ENCODE measurements around the gene DUOX1. TPM values are rescaled to one million over a fixed set of nuclear protein-coding genes. Genes with fewer than 3 reads are reported as not detected.
"Not testable (repeated sequence)": the region's sequence is repeated elsewhere in the genome, so short reads cannot be mapped to it uniquely, and the experiment has no call there.

DUOX1 gene
- 1 to 10 TPM in 8 of 10 donors, under 1 TPM in 2; 0.65 to 5.9 (median 2.4) TPM for polyA plus RNA-seq (ENCODE audit: insufficient read length in 10 of 10)
- long read RNA-seq, donor 1 = 0 reads
- long read RNA-seq, donor 2 = 0 reads
- long read RNA-seq, donor 3 = 0 reads
- long read RNA-seq, donor 4 = 0 reads
- long read RNA-seq, donor 5 = 0 reads
- long read RNA-seq, donor 6 = 0 reads
- long read RNA-seq, donor 7 = 0 reads
- long read RNA-seq, donor 8 = 0 reads
- long read RNA-seq, donor 9 = 0 reads

DNA sequence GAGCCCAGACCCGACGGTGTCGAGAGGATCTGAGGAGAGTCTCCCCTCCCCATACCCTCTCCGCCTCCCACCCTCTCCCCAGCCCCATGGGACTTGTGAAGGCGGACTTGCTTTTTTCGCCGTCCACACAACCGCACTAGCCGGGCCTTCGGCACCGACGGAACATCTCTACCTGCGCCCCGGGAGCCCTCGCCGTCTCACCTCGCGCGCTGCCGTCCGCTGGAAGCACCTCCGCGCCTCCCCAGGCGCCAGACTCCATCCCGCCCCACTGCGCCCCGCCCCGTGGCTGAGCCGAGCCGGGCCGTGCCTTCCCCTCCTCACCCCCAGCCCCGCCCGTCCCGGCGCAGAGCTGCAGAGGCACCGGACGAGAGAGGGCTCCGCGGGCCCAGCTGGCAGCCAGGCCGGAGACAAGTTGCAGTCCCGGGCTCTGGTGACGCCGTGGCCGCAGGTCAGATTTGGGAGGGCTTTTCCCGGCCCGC, at the start of gene DUOX1, which contains the start of gene DUOXA1:
DUOX1 (plus strand) TSS at position 344 of the 479 bp plus-strand sequence. CDS start 1,973 bp downstream, outside the sequence.
DUOXA1 (minus strand) TSS at position 229 of the 479 bp plus-strand sequence. CDS start 6,865 bp downstream, outside the sequence.
- peak in 1 of 3 donors; percentile 25 for DNase-seq

DNA sequence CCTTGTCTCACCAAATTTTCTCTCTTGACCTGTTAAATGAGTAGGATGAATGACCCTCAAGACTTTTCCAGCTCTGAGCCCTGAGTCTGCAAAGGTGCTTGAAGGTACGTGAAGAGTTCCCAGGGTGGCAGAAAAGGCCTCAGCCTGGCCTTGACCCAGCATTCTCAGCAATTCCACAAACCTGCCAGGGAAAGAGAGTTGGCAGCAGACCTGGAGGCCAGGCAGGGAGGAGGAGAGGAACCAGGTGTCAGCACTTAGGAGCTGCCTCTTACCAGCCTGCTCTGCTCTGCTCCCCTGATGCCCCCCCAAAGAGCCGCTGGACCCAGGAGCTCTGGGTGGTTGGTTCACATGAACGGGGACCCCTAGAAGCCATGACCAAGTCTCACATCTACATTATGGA, 49.2 kb upstream of the DUOX1 start:
- not testable (repeated sequence) for DNase-seq

DNA sequence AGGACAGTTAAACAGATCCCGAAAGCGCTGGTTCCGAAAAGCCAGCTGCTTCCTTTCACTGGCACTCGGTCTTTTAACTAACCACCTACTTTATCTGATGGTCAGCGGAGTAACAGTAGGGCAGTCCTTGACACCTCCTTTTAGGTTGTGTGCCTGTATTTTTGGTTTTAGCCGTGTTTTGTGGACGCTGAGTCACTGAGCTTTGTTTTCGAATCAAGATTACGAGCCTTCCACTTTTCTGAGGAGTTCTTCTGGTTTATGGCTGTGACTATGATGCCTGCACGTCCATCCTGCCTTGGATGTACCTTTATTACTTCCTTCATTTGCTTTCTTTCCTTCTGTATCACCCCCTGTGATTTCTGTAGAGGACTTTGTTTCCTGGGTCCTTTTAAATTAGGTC, 47.4 kb upstream of the DUOX1 start:
- not testable (repeated sequence) for DNase-seq

DNA sequence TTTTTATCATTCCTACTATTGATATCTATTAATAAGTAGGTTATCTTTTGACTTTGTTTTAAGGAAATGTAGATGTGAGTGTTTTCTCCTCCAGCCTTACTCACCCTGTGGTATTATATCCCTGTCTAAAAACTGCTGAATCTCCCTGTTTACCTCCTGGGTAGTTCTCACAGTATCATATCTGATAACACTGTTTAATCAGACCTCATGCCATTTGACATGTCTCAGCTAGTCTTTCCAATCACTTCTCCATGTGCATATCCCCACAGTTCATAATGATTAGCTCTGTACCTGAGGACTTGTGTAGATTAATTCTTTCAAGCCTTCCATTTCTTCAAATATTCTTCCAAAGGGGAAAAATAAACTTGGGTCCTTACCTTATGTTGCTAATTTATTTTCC, 46.6 kb upstream of the DUOX1 start:
- DNase-seq = no peak

DNA sequence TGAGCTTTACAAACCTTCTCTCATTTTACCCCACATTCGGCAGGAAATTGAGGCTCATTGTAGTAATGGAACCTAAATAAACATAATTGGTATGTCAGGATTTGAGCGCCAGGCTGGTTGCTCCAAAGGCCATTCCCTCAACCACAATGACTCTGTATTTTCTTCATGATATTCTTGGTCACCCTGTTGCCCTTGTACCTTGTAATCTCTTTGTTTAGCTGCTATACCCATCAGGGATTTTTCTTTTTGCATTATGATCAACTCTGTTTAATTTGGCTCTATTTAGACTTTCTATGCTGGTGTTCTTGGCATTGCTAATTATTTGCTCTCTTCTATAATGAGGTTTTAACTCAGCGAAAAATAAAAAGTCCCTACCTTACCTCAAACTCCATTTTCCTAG, 45.6 kb upstream of the DUOX1 start:
- no peak for DNase-seq

DNA sequence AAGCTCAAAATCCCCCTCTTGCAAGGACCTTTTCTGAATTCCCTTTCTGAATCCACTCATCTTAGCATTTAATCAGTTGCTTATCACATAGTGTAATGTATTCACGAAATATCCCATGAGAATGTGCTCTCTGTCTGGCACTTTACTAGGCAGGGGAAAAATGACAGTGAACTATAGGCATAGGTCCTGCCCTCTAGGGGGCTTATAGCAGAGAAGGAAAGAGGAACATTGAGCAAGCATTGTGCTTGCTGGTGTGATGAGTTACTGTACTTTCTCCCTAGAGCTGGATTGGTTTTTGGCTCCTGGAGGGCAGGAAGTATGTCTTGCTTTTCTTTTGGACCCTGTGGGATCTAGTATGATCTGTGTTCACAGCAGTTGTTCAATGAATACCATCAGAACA, 42.3 kb upstream of the DUOX1 start:
- DNase-seq = no peak

DNA sequence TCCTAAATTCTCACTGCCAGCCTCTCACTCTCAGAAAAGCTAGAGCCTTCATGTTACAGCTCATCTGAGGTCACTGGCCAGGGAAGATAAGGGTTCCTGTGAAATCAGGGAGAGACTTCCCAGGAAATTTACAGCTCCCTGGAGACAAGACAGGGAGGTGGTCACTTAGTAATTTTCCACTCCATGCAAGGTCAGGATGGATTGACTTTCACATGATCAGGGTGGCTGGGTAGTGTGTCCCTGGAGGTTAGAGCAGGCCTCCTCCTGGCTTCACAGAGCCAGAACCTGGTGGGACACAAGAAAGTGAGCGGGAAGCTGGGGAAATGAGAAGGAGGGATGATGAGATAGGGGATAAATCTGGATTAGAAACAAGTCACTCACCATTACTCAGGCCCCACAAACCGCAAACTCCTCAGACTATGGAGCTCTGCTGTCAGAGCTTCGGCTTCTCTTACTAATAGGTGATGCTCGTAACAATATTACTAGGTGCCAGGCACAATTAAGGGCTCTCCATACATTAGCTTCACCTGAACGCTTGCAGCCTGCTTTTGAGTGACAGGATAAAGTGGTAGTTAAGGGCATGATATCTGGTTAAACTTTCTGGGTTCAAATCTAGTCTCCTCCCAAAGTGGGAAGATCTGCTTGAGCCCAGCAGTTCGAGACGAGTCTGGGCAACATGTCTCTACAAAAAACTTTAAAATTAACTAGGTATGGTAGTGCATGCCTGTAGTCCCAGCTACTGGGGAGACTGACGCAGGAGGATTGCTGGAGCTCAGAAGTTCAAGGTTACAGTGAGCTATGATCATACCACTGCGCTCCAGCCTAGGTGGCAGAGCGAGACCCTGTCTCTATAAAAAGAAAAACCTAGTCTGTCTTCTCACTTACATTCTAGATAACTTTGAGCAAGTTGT, 40.7 kb upstream of the DUOX1 start:
- no peak for DNase-seq

DNA sequence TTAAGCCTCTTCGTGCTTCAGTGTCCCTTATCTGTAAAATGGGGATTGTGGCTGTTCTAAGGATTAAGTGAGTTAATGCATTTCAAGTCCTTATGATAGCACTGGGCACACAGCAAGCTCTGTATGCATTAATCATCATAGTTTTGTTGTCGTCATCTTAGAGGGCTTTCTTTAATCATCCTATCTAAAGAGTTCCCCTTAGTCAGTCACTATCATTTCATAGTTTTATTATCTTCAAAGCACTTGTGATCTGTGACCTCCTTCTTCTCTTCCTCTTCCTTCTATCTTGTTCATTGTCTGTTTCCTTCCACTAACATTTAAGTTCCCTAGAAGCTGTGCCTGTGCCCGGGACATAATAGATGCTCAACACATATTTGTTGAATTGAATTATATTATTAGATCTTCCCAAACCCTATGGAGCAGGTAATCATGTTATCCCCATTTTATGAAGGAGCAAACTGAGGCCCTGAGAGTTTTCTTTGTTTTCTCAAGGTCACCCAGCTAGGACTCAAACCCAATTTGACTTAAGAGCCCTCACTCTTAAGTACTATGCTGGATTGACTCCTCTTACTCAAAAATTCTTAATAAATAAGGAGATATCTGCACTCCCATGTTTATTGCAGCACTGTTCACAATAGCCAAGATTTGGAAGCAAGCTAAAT, 40.0 kb upstream of the DUOX1 start:
- DNase-seq = no peak

DNA sequence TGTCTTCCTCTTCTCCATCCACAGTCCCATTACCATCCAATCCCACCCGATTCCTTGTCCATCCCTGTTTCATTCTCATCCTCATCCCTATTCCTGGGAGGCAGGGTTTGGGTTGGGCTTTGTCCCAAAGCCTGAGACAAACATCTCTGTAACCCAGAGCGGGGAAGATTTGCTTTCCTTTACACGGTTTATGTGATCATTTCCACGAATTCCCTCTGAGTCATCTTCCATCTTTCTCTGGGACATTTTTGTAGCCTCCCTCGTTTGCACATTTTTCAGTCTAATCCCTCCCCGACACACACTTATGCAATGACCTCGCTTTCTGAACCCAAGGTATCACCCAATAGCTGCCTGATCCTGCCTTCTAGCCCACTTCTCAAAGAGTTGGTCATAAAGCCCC, 38.6 kb upstream of the DUOX1 start:
- DNase-seq = no peak

DNA sequence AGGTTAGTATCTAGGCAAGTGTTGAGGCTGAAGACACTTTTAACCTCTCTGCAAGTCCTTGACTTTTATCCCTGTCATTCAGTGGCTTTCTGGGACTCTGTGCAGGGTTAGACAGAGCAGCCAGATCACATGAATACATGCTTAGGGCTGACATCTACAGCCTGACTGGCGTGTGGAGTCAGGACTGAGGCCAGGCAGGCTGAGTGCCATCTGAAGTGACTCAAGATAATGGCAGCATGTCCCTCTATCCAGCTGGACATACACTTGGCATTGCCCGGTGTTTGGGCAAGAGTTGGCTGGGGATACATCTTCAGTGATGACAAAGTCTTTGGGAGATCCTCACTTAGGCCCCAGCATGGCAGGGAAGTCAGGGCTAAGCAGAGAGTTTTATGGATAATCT, 38.2 kb upstream of the DUOX1 start:
- no peak for DNase-seq

DNA sequence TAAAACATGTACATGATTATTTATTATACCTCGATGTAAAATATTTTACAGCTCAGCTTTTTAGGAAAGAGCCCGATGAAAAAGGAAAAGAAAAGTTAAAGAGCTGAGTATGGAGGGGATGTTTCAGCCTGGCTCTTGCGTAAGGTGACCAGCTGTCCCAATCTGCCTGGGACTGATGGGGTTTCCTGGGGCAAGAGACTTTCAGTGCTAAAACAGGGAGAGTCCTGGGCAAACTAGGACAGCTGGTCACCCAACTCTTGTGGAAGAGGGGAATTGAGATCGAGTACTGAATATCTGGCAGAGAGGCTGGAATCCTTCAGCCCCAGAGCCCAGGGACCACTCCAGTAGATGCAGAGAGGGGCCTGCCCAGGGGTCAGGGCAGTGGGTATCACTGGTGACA, 36.8 kb upstream of the DUOX1 start:
- DNase-seq = no peak

DNA sequence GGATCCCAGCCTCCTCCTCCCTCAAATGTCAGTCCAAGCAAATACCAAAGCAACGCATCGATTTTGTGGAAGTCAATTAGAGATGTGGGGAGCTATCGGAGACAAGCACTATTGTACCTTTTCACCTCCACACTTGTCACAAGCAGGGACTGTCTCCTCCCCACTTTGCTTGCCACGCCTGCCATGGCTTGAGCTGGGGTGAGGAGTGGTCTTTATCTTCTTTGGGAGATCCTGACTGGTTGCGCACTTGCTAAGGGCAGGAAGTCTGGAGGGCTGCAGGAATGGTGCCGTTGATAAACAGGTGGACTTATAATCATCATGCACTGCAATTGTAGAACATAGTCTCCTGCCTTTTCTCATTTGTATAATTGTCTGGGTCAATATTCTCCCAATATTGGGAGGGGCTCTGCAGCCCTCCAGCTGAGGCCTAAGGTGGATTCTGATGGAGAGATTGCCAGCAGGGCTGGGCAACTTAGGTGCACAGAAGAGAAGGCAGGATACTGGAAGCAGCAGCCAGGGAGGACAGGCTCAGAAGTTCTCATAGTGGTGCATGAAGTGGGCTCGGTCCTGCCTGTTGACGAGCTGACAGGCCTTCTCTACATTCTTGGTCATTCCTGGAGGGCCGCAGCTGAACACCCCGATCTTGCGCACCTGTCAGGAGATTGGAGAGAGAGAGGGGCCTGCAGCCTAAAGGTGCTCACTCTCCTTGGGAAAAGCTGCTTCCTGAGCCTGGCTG, 36.0 kb upstream of the DUOX1 start:
- no peak for DNase-seq

DNA sequence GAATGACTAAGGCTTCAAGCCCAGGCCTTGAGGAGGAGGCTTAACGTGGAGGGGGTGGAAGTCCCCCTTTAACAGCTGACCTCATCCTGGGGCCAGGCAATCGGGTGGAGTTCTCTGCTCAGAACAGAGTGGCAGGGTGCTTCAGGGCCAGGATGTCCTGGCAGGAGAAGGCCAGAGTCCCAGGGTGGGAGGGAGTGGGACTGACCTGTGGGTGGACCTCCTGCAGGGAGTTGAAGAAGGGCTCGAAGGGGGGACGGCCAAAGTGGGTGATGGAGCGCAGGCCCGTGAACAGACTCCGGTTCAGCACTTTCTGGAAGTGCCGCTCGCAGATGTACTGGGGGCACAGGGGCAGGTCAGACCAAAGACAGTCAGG, 35.5 kb upstream of the DUOX1 start:
- no peak for DNase-seq

DNA sequence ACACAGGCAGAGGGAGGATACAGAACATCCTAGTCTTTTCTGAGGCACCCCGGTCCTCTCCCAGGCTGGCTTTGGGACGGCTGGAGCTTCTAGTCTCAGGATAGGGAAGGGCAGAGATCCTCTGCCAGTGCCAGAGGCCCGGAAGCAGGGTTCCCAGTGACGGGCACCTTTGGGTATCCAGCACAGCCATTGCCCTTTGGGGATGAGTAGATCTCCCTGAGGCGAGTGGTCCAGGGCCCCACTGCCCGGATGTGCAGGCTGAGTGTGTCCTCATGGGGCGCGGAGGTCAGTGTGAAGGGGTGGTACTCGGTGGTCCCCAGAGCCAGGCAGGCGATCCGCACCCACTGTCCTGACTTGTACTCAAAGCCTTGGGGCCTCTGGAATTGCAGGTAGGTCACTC, 34.1 kb upstream of the DUOX1 start:
- DNase-seq = no peak

DNA sequence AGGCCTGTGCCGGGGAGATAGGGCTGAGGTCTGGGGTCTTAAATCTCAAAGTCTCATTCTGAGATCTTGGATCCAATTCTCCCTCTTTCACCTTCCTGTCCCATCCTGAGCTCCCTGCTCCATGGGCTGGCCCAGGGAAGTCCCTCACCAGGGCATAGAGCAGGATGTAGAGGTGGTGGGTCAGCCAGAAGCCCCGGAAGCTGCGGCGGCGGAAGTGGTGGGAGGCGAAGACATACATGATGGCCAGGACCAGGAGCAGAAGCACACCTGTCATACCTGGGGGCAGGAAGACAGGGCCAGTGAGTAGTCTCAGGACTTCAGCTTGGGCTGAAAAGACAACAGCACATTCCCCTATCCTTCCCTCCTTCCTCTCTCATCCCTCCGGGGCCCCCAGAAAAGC, 32.3 kb upstream of the DUOX1 start:
- no peak for DNase-seq

DNA sequence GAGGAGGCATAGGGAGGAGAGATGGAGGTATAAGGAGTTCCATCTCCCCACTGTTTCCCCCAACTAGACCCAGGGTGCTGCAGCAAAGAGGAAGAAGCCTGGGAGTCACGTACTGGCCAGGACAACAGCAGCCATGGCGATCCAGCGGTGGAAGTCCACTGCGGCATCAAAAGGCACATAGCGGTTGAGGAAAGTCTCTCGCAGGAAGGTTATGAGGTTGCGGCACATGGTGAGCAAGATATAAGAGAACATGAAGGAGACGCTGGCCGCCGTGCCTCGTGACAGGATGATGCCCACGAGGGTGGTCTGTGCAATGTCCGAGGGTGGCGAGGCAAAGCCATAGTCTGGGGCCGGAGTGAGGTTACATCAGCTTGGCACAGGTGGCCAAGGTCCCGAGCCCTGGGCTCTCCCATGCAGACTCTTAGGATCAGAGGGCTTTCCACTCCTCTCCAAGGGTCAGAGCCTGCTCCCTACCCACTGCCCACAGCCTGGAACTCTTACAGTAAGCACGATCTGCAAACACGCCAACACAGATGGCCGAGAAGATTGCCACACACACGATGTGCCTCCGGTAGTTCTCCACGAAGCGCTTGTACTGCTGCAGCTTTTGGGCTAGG, 30.1 kb upstream of the DUOX1 start:
- DNase-seq = no peak

DNA sequence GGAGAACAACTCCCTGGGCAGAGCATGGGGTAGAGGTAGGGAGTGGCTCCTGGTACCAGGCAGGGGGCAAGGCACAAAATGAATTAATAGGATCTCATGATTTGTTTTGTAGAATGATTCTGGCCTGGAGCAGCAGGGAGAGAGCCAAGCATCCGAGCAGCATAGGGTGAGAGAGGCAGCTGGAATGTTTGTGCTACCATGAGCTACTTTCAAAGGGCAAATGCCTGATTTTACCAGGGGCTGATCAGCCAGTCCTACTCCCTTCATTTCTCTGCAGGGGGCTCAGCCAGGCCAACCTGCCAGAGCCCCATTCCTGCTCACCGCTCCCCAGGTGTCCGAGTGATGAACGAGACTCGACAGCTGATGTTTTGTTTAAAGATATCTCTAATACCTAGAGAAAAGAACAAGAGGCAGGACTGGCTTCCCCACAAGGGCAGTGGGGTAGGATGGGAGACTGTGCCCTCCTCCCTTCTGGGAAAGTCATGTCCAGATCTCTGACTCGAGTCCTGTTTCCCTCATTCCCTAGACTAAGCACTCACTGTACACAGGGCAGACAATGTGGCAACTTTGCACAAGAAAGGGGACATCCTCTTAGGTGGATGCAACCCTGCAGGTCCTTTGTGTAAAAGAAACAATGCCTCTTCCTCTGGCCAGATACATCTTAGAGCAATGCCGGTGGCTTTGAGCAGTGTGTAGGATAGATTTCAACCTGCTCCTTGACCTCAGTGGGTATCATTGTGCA, 28.7 kb upstream of the DUOX1 start:
- no peak for DNase-seq

DNA sequence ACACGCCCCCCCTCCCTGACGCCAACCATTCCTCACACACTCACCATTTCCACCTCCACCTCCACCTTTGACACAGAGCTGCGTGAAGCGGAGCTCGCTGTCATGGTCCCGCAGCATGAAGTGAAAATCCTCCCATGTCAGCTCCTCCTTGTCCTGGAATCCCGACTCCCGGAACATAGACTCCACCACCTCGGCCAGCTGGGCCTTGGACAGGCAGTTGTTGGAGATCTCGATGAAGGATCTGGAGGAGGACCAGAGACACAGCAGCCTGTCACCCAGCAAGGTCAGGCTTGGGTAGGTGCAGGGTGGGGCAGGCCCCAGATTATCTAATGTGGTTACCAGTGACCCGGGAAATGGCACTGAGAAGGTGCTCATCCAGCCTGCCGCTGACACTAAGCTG, 28.0 kb upstream of the DUOX1 start:
- no peak for DNase-seq

DNA sequence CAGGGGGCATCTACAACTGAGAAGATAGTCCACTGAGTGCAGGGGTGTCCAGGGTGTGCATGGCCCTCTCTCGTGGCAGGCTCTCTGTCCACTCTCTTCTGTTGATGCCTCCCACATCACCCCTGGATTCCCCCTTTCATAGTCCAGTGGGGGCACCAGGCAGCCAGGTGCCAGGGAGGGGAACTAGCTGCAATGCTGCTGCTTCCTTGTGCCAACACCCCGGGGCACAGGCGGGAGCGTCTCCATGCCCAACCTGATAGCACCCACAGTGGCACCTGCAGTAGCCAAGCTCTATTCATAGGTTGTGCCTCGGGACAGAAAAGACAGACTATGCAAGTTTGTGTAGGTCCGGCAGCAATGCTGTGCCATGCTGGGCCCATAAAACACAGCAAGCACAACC, 27.6 kb upstream of the DUOX1 start:
- no peak for DNase-seq

DNA sequence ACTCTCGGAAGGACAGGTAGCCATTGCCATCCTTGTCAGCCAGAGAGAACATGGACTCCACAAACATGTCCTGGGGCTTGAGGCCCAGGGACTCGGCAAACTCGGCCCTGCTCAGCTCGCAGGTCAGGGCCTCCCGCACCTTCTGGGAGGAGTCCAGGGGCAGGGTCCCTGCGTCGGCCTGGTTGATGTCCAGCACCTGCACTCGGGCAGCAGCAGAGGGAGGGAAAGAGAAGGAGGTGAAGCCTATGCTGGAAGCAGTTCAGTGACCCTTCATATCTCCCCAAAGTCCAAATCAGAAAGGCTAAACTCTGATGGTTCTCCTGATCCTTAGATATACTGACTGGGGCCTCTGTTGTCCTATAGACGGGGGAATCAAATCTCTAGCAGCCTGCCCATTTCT, 25.6 kb upstream of the DUOX1 start:
- not testable (repeated sequence) for DNase-seq

DNA sequence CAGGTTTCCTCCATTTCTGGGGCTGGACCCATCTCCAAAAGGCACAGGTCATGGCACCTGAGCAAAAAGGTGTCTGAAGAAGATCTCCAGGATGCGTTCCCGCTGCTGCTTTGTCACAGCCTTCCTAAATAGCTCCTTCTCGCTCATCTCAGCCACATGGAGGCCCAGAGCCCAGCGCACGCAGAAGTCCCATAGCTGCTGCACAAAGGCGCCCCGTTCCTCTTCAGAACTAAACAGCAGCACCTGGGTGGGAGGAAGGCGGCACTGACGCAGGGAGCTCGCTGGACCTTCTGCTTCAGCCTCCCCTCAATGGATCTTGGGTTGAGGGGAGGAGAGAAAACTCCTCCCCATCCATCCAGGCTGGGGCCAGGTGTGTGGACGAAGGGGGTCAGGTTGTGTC, 24.2 kb upstream of the DUOX1 start:
- no peak for DNase-seq

Measured in muscle of back (tissue), 13 donors.